Trophoblast cell (in vitro differentiated cells and primary cell): ENCODE data around the gene C1QC.

Source experiments
- DNase-seq, 2 donors: peaks; one replicate each; pipeline ENCODE4 v3.0.0-alpha.2; 2016
- H2AFZ ChIP-seq: 2 replicates; pipeline ENCODE4 v1.6.1; 2013; ENCODE audit warnings: low read length, moderate library complexity, mild to moderate bottlenecking; ENCODE audit not compliant: insufficient read depth, poor library complexity
- H2AK5ac ChIP-seq: 2 replicates; pipeline ENCODE4 v1.6.1; 2013; ENCODE audit warnings: mild to moderate bottlenecking, low read length
- H2BK120ac ChIP-seq: 2 replicates; pipeline ENCODE4 v1.6.1; 2013; ENCODE audit warnings: low read length, mild to moderate bottlenecking, moderate library complexity; ENCODE audit not compliant: insufficient read depth, poor library complexity
- H2BK12ac ChIP-seq: 2 replicates; pipeline ENCODE4 v1.6.1; 2013; ENCODE audit warnings: mild to moderate bottlenecking, low read length, moderate library complexity
- H2BK5ac ChIP-seq: 2 replicates; pipeline ENCODE4 v1.6.1; 2013; ENCODE audit warnings: low read length, low read depth, moderate library complexity, mild to moderate bottlenecking; ENCODE audit not compliant: poor library complexity
- H3K14ac ChIP-seq: 2 replicates; pipeline ENCODE4 v1.6.1; 2013; ENCODE audit warnings: mild to moderate bottlenecking, low read length
- H3K18ac ChIP-seq: 2 replicates; pipeline ENCODE4 v1.6.1; 2013; ENCODE audit warnings: mild to moderate bottlenecking, low read length
- H3K23ac ChIP-seq: 2 replicates; pipeline ENCODE4 v1.6.1; 2013; ENCODE audit warnings: low read length
- H3K27ac ChIP-seq: 2 replicates; pipeline ENCODE4 v1.5.1; 2013; ENCODE audit warnings: low read depth, mild to moderate bottlenecking, inconsistent platforms, low read length, moderate library complexity
- H3K27me3 ChIP-seq: 2 replicates; pipeline ENCODE4 v1.6.1; 2013; ENCODE audit warnings: inconsistent platforms, mild to moderate bottlenecking, low read length, moderate library complexity; ENCODE audit not compliant: insufficient read depth
- H3K36me3 ChIP-seq, 2 experiments: 1 replicate in 1 of 2; 2 replicates in 1 of 2; pipeline ENCODE4 v1.6.1; 2013; ENCODE audit warnings: low read length in 2 of 2, mild to moderate bottlenecking in 2 of 2, moderate library complexity in 1 of 2; ENCODE audit not compliant: insufficient read depth in 2 of 2, control insufficient read depth in 1 of 2
- H3K4ac ChIP-seq: 2 replicates; pipeline ENCODE4 v1.6.1; 2013; ENCODE audit warnings: low read depth, mild to moderate bottlenecking, low read length, moderate library complexity
- H3K4me1 ChIP-seq, 2 experiments: 1 replicate in 1 of 2; 2 replicates in 1 of 2; pipeline ENCODE4 v1.6.1; 2013; ENCODE audit warnings: low read length in 2 of 2, mild to moderate bottlenecking in 2 of 2, moderate library complexity in 1 of 2; ENCODE audit not compliant: insufficient read depth in 2 of 2, control insufficient read depth in 1 of 2
- H3K4me2 ChIP-seq: 2 replicates; pipeline ENCODE4 v1.6.1; 2013; ENCODE audit warnings: inconsistent platforms, mild to moderate bottlenecking, low read length, moderate library complexity
- H3K4me3 ChIP-seq: 2 replicates; pipeline ENCODE4 v1.5.1; 2013; ENCODE audit warnings: mild to moderate bottlenecking, low read depth, low read length, inconsistent platforms
- H3K79me1 ChIP-seq: one replicate; pipeline ENCODE4 v1.6.1; 2013; ENCODE audit warnings: low read length
- H3K79me2 ChIP-seq: 2 replicates; pipeline ENCODE4 v1.6.1; 2013; ENCODE audit warnings: low read length, mild to moderate bottlenecking; ENCODE audit not compliant: control insufficient read depth, insufficient read depth, poor library complexity
- H3K9ac ChIP-seq: 2 replicates; pipeline ENCODE4 v1.6.1; 2013; ENCODE audit warnings: mild to moderate bottlenecking, low read length
- H3K9me3 ChIP-seq: 2 replicates; pipeline ENCODE4 v1.6.1; 2013; ENCODE audit warnings: low read depth, mild to moderate bottlenecking, control low read depth, inconsistent platforms, low read length; ENCODE audit not compliant: insufficient read depth
- H4K12ac ChIP-seq: 2 replicates; pipeline ENCODE4 v1.6.1; 2013; ENCODE audit warnings: low read depth, mild to moderate bottlenecking, low read length, moderate library complexity
- H4K8ac ChIP-seq: 2 replicates; pipeline ENCODE4 v1.6.1; 2013; ENCODE audit warnings: low read depth, mild to moderate bottlenecking, low read length, moderate library complexity
- H4K91ac ChIP-seq: one replicate; pipeline ENCODE4 v1.6.1; 2013; ENCODE audit warnings: low read depth, mild to moderate bottlenecking, low read length, moderate library complexity
- WGBS: extraction: QIAGEN DNeasy Blood & Tissue Kit; methylation state at CpG from one replicate; pipeline ENCODE4 v1.1.7; 2013; ENCODE audit warnings: missing lambda C conversion rate; ENCODE audit not compliant: insufficient read length, insufficient coverage; ENCODE audit errors: extremely low coverage; 5-methylcytosine and 5-hydroxymethylcytosine counted together

The C1QC gene

GRCh38 chr1:22636927-22637326 is 6.5 kb upstream of the C1QC start:
- Histone ChIP-seq H2AFZ (no peak overlapping the region), H2BK120ac (no peak overlapping the region), H2BK5ac (no peak overlapping the region), H3K4me2 (no peak overlapping the region), H3K14ac (no peak overlapping the region), H3K27me3 (no peaks in the 10 kb centered on the region), H3K4me3 (no peak overlapping the region), H3K27ac (no peak overlapping the region), H3K23ac (no peak overlapping the region), H3K36me3 (no peaks in the 10 kb centered on the region), H4K8ac (no peak overlapping the region), H3K9me3 (peaks cover 9% of the 10 kb centered on the region), H3K4ac (no peak overlapping the region), H3K79me1 (no peaks in the 10 kb centered on the region), H2AK5ac (no peak overlapping the region), H4K12ac (no peak overlapping the region), H3K4me1 (peaks cover 7 to 8% of the 10 kb centered on the region in 2 experiments), H3K79me2 (no peaks in the 10 kb centered on the region), H4K91ac (no peak overlapping the region), H3K18ac (no peak overlapping the region), H2BK12ac (no peak overlapping the region), H3K9ac (no peak overlapping the region)
- no peak for DNase-seq
- WGBS, result no CpG with 5 or more reads among the region's 6 CpGs

- no peaks in the 10 kb centered on the region for H3K79me1 ChIP-seq
- H2BK120ac ChIP-seq, result no peak overlapping the region
- no peak overlapping the region for H3K9ac ChIP-seq
- no peak overlapping the region for H2AFZ ChIP-seq
- no peak overlapping the region for H4K12ac ChIP-seq
- H2AK5ac ChIP-seq, result no peak overlapping the region
- no peaks in the 10 kb centered on the region for H3K36me3 ChIP-seq
- no peak overlapping the region for H2BK5ac ChIP-seq
- H3K14ac ChIP-seq, result no peak overlapping the region
- H3K18ac ChIP-seq, result no peak overlapping the region
- DNase-seq, result no peak
- H3K79me2 ChIP-seq, result no peaks in the 10 kb centered on the region
- H3K4ac ChIP-seq, result no peak overlapping the region
- H3K4me2 ChIP-seq, result no peak overlapping the region
- H3K4me1 ChIP-seq, result peaks cover 7 to 8% of the 10 kb centered on the region in 2 experiments
- H3K9me3 ChIP-seq, result peaks cover 9% of the 10 kb centered on the region
- no peak overlapping the region for H4K8ac ChIP-seq
- no CpG with 5 or more reads among the region's 3 CpGs for WGBS
- no peak overlapping the region for H4K91ac ChIP-seq
- H3K27ac ChIP-seq, result no peak overlapping the region
- no peaks in the 10 kb centered on the region for H3K27me3 ChIP-seq
- no peak overlapping the region for H3K4me3 ChIP-seq
- no peak overlapping the region for H3K23ac ChIP-seq
- no peak overlapping the region for H2BK12ac ChIP-seq
Observed at GRCh38 chr1:22637907-22638445, 5.5 kb upstream of the C1QC start.

DNA sequence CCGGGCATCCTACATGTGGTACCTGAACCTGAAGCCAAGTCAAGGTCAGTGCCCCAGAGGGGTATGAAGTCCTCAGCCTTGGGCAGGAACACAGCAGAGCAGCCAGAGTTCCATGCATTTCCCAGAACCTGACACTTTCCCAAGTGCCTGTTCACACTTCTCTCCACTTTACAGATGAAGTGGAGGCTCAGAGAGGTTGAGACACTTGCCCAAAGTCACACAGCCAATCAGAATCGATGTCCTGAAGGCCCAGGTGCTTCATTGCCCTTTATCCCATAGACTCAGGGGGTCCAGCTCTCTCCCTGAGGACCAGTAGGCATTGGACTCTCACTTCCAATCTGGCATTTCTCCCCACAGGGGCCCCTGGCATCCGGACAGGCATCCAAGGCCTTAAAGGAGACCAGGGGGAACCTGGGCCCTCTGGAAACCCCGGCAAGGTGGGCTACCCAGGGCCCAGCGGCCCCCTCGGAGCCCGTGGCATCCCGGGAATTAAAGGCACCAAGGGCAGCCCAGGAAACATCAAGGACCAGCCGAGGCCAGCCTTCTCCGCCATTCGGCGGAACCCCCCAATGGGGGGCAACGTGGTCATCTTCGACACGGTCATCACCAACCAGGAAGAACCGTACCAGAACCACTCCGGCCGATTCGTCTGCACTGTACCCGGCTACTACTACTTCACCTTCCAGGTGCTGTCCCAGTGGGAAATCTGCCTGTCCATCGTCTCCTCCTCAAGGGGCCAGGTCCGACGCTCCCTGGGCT is 4.8 kb upstream of the C1QC start:
- Histone ChIP-seq H4K91ac (no peak overlapping the region), H3K18ac (no peak overlapping the region), H4K8ac (no peak overlapping the region), H3K23ac (no peak overlapping the region), H4K12ac (no peak overlapping the region), H2AK5ac (no peak overlapping the region), H3K9me3 (peaks cover 9% of the 10 kb centered on the region), H2BK12ac (no peak overlapping the region), H2BK120ac (no peak overlapping the region), H3K27me3 (no peaks in the 10 kb centered on the region), H3K4ac (no peak overlapping the region), H2BK5ac (no peak overlapping the region), H3K4me3 (no peak overlapping the region), H3K4me1 (peaks cover 7 to 8% of the 10 kb centered on the region in 2 experiments), H3K14ac (no peak overlapping the region), H3K27ac (no peak overlapping the region), H3K4me2 (no peak overlapping the region), H2AFZ (no peak overlapping the region), H3K36me3 (no peaks in the 10 kb centered on the region), H3K79me2 (no peaks in the 10 kb centered on the region), H3K79me1 (no peaks in the 10 kb centered on the region), H3K9ac (no peak overlapping the region)
- DNase-seq, result no peak
- WGBS, result no CpG with 5 or more reads among the region's 23 CpGs

DNA sequence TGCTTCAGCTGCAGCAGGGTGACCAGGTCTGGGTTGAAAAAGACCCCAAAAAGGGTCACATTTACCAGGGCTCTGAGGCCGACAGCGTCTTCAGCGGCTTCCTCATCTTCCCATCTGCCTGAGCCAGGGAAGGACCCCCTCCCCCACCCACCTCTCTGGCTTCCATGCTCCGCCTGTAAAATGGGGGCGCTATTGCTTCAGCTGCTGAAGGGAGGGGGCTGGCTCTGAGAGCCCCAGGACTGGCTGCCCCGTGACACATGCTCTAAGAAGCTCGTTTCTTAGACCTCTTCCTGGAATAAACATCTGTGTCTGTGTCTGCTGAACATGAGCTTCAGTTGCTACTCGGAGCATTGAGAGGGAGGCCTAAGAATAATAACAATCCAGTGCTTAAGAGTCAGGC is 4.1 kb upstream of the C1QC start:
- no peak overlapping the region for H3K4ac ChIP-seq
- H3K36me3 ChIP-seq, result no peaks in the 10 kb centered on the region
- no peak overlapping the region for H2AFZ ChIP-seq
- peaks cover 9% of the 10 kb centered on the region for H3K9me3 ChIP-seq
- peaks cover 7 to 8% of the 10 kb centered on the region in 2 experiments for H3K4me1 ChIP-seq
- H3K79me1 ChIP-seq, result no peaks in the 10 kb centered on the region
- no peak overlapping the region for H2BK120ac ChIP-seq
- no peak overlapping the region for H3K4me3 ChIP-seq
- H2AK5ac ChIP-seq, result no peak overlapping the region
- H3K27me3 ChIP-seq, result no peaks in the 10 kb centered on the region
- no peak overlapping the region for H3K9ac ChIP-seq
- no peak overlapping the region for H2BK12ac ChIP-seq
- H3K14ac ChIP-seq, result no peak overlapping the region
- H3K4me2 ChIP-seq, result no peak overlapping the region
- no peak overlapping the region for H3K27ac ChIP-seq
- H2BK5ac ChIP-seq, result no peak overlapping the region
- H4K8ac ChIP-seq, result no peak overlapping the region
- H4K91ac ChIP-seq, result no peak overlapping the region
- H4K12ac ChIP-seq, result no peak overlapping the region
- H3K18ac ChIP-seq, result no peak overlapping the region
- no peak for DNase-seq
- WGBS, result no CpG with 5 or more reads among the region's 8 CpGs
- H3K23ac ChIP-seq, result no peak overlapping the region
- H3K79me2 ChIP-seq, result no peaks in the 10 kb centered on the region
